ENCODE data around the gene FRG2C. TPM values are rescaled to one million over a fixed set of nuclear protein-coding genes. Genes with fewer than 3 reads are reported as not detected.
A peak's percentile ranks its signal among the peaks of the same experiment; 100 is the strongest.
"Not testable (repeated sequence)": the region's sequence is repeated elsewhere in the genome, so short reads cannot be mapped to it uniquely, and the experiment has no call there.

FRG2C gene
- not detected for polyA plus RNA-seq (2013, experiment 1 of 2)
- not detected for polyA plus RNA-seq (2013, experiment 2 of 2)

- DNase-seq (ENCODE audit: low spot score); H3K9ac ChIP-seq (ENCODE audit: low read depth, low read length, poor library complexity); H3K9me3 ChIP-seq (replicated peaks in 1 of 2; ENCODE audit: control insufficient read depth in 2 of 2, insufficient read depth in 1 of 2, low read depth in 1 of 2, low read length in 2 of 2); H3K4ac ChIP-seq (ENCODE audit: low read length); H3K18ac ChIP-seq (ENCODE audit: low read length); H4K91ac ChIP-seq (ENCODE audit: low read depth, low read length, poor library complexity); H3K27ac ChIP-seq (replicated peaks; ENCODE audit: low read length); H3K79me1 ChIP-seq (ENCODE audit: low read depth, low read length); H3K23ac ChIP-seq (ENCODE audit: low read depth, low read length, poor library complexity); H2BK120ac ChIP-seq (ENCODE audit: low read depth, low read length); H3K36me3 ChIP-seq (replicated peaks in 1 of 2; ENCODE audit: control insufficient read depth in 2 of 2, insufficient read depth in 2 of 2, low read length in 2 of 2); H2BK15ac ChIP-seq (ENCODE audit: low read length); H3K14ac ChIP-seq (ENCODE audit: low read length); H2BK12ac ChIP-seq (ENCODE audit: low read length); H2AK5ac ChIP-seq (ENCODE audit: low read depth, low read length); H4K8ac ChIP-seq (ENCODE audit: low read depth, low read length); H3K4me2 ChIP-seq (ENCODE audit: insufficient read depth, low read length, poor library complexity, severe bottlenecking); H2AFZ ChIP-seq (ENCODE audit: low read length); H3K4me1 ChIP-seq (ENCODE audit: control insufficient read depth in 2 of 2, insufficient read depth in 1 of 2, low read depth in 1 of 2, low read length in 2 of 2); H2BK5ac ChIP-seq (ENCODE audit: low read length); H3K4me3 ChIP-seq (ENCODE audit: low read length in 2 of 2): not testable (repeated sequence)
- peaks cover 4 to 26% (median 23%) of the 10 kb centered on the region in 3 experiments for H3K27me3 ChIP-seq (ENCODE audit: control insufficient read depth in 3 of 3, insufficient read depth in 3 of 3, low read depth in 1 of 3, low read length in 3 of 3)
- WGBS, 2 donors (ENCODE audit: extremely low coverage in 2 of 2, insufficient read length in 2 of 2, insufficient replicate concordance in 1 of 2): no CpG with 5 or more reads among the region's 9 CpGs
Measured at GRCh38 chr3:75664028-75664427, at the start of gene FRG2C. FRG2C (plus strand) TSS chr3:75664328; CDS start chr3:75664380, 52 bp downstream.

GRCh38 chr3:75618666-75619305, 45.3 kb upstream of the FRG2C start:
- not testable (repeated sequence) for H3K4me1 ChIP-seq (ENCODE audit: control insufficient read depth in 2 of 2, insufficient read depth in 1 of 2, low read depth in 1 of 2, low read length in 2 of 2); H2BK15ac ChIP-seq (ENCODE audit: low read length); H3K79me1 ChIP-seq (ENCODE audit: low read depth, low read length); H3K36me3 ChIP-seq (replicated peaks in 1 of 2; ENCODE audit: control insufficient read depth in 2 of 2, insufficient read depth in 2 of 2, low read length in 2 of 2); H2BK12ac ChIP-seq (ENCODE audit: low read length); H3K23ac ChIP-seq (ENCODE audit: low read depth, low read length, poor library complexity); H2BK120ac ChIP-seq (ENCODE audit: low read depth, low read length); H3K4ac ChIP-seq (ENCODE audit: low read length); H2AK5ac ChIP-seq (ENCODE audit: low read depth, low read length); H2BK5ac ChIP-seq (ENCODE audit: low read length); H4K91ac ChIP-seq (ENCODE audit: low read depth, low read length, poor library complexity); H3K9me3 ChIP-seq (replicated peaks in 1 of 2; ENCODE audit: control insufficient read depth in 2 of 2, insufficient read depth in 1 of 2, low read depth in 1 of 2, low read length in 2 of 2); H3K27ac ChIP-seq (replicated peaks; ENCODE audit: low read length); H3K14ac ChIP-seq (ENCODE audit: low read length); H3K27me3 ChIP-seq (ENCODE audit: control insufficient read depth in 3 of 3, insufficient read depth in 3 of 3, low read depth in 1 of 3, low read length in 3 of 3)
- H3K9ac ChIP-seq (ENCODE audit: low read depth, low read length, poor library complexity): peak overlapping the region; percentile 77
- peak overlapping the region; percentile 17 for H4K8ac ChIP-seq (ENCODE audit: low read depth, low read length)
- peak overlapping the region in 1 of 2 donors; percentile 81 for H3K4me3 ChIP-seq (ENCODE audit: low read length in 2 of 2)
- H3K4me2 ChIP-seq (ENCODE audit: insufficient read depth, low read length, poor library complexity, severe bottlenecking): peak overlapping the region; percentile 80
- DNase-seq (ENCODE audit: low spot score): peak; percentile 58
- peak overlapping the region; percentile 72 for H2AFZ ChIP-seq (ENCODE audit: low read length)
- H3K18ac ChIP-seq (ENCODE audit: low read length): peak overlapping the region; percentile 83
- no CpG with 5 or more reads among the region's 43 CpGs for WGBS, 2 donors (ENCODE audit: extremely low coverage in 2 of 2, insufficient read length in 2 of 2, insufficient replicate concordance in 1 of 2)

- H4K8ac ChIP-seq (ENCODE audit: low read depth, low read length): peak overlapping the region; percentile 96
- not testable (repeated sequence) for H2BK120ac ChIP-seq (ENCODE audit: low read depth, low read length); H2AK5ac ChIP-seq (ENCODE audit: low read depth, low read length); H2BK12ac ChIP-seq (ENCODE audit: low read length); H3K9me3 ChIP-seq (replicated peaks in 1 of 2; ENCODE audit: control insufficient read depth in 2 of 2, insufficient read depth in 1 of 2, low read depth in 1 of 2, low read length in 2 of 2); H3K9ac ChIP-seq (ENCODE audit: low read depth, low read length, poor library complexity); H3K27ac ChIP-seq (replicated peaks; ENCODE audit: low read length); H3K36me3 ChIP-seq (replicated peaks in 1 of 2; ENCODE audit: control insufficient read depth in 2 of 2, insufficient read depth in 2 of 2, low read length in 2 of 2); H3K27me3 ChIP-seq (ENCODE audit: control insufficient read depth in 3 of 3, insufficient read depth in 3 of 3, low read depth in 1 of 3, low read length in 3 of 3); H3K14ac ChIP-seq (ENCODE audit: low read length); H3K4ac ChIP-seq (ENCODE audit: low read length); H2BK5ac ChIP-seq (ENCODE audit: low read length); H3K4me1 ChIP-seq (ENCODE audit: control insufficient read depth in 2 of 2, insufficient read depth in 1 of 2, low read depth in 1 of 2, low read length in 2 of 2); H4K91ac ChIP-seq (ENCODE audit: low read depth, low read length, poor library complexity); H3K23ac ChIP-seq (ENCODE audit: low read depth, low read length, poor library complexity); H2BK15ac ChIP-seq (ENCODE audit: low read length); DNase-seq (ENCODE audit: low spot score); H3K79me1 ChIP-seq (ENCODE audit: low read depth, low read length)
- H3K18ac ChIP-seq (ENCODE audit: low read length): peak overlapping the region; percentile 80
- H2AFZ ChIP-seq (ENCODE audit: low read length): peak overlapping the region; percentile 72
- no CpG with 5 or more reads among the region's 52 CpGs for WGBS, 2 donors (ENCODE audit: extremely low coverage in 2 of 2, insufficient read length in 2 of 2, insufficient replicate concordance in 1 of 2)
- H3K4me3 ChIP-seq (ENCODE audit: low read length in 2 of 2): peak overlapping the region; percentile 15 to 81
- peak overlapping the region; percentile 80 for H3K4me2 ChIP-seq (ENCODE audit: insufficient read depth, low read length, poor library complexity, severe bottlenecking)
Measured at GRCh38 chr3:75619481-75620031, 44.6 kb upstream of the FRG2C start.

GRCh38 chr3:75621772-75622171, 42.4 kb upstream of the FRG2C start:
- H3K9ac ChIP-seq (ENCODE audit: low read depth, low read length, poor library complexity); H2BK12ac ChIP-seq (ENCODE audit: low read length); H2AFZ ChIP-seq (ENCODE audit: low read length); H3K9me3 ChIP-seq (replicated peaks in 1 of 2; ENCODE audit: control insufficient read depth in 2 of 2, insufficient read depth in 1 of 2, low read depth in 1 of 2, low read length in 2 of 2); H3K4me2 ChIP-seq (ENCODE audit: insufficient read depth, low read length, poor library complexity, severe bottlenecking); H3K18ac ChIP-seq (ENCODE audit: low read length); H3K4me1 ChIP-seq (ENCODE audit: control insufficient read depth in 2 of 2, insufficient read depth in 1 of 2, low read depth in 1 of 2, low read length in 2 of 2); H3K14ac ChIP-seq (ENCODE audit: low read length); H2BK5ac ChIP-seq (ENCODE audit: low read length); H4K91ac ChIP-seq (ENCODE audit: low read depth, low read length, poor library complexity); H3K23ac ChIP-seq (ENCODE audit: low read depth, low read length, poor library complexity); H3K27ac ChIP-seq (replicated peaks; ENCODE audit: low read length); DNase-seq (ENCODE audit: low spot score); H3K4me3 ChIP-seq (ENCODE audit: low read length in 2 of 2); H2BK120ac ChIP-seq (ENCODE audit: low read depth, low read length); H3K27me3 ChIP-seq (ENCODE audit: control insufficient read depth in 3 of 3, insufficient read depth in 3 of 3, low read depth in 1 of 3, low read length in 3 of 3); H2AK5ac ChIP-seq (ENCODE audit: low read depth, low read length); H2BK15ac ChIP-seq (ENCODE audit: low read length); H3K36me3 ChIP-seq (replicated peaks in 1 of 2; ENCODE audit: control insufficient read depth in 2 of 2, insufficient read depth in 2 of 2, low read length in 2 of 2); H3K79me1 ChIP-seq (ENCODE audit: low read depth, low read length); H4K8ac ChIP-seq (ENCODE audit: low read depth, low read length); H3K4ac ChIP-seq (ENCODE audit: low read length): not testable (repeated sequence)
- no CpG with 5 or more reads among the region's 10 CpGs for WGBS, 2 donors (ENCODE audit: extremely low coverage in 2 of 2, insufficient read length in 2 of 2, insufficient replicate concordance in 1 of 2)

Data from neuronal stem cell (in vitro differentiated cells).